Measurements from ENCODE around the gene SERPINA1. TPM values are rescaled to one million over a fixed set of nuclear protein-coding genes. Genes with fewer than 3 reads are reported as not detected.

SERPINA1 gene
- total RNA-seq, 1 experiment from 2014 or later: not detected

DNA sequence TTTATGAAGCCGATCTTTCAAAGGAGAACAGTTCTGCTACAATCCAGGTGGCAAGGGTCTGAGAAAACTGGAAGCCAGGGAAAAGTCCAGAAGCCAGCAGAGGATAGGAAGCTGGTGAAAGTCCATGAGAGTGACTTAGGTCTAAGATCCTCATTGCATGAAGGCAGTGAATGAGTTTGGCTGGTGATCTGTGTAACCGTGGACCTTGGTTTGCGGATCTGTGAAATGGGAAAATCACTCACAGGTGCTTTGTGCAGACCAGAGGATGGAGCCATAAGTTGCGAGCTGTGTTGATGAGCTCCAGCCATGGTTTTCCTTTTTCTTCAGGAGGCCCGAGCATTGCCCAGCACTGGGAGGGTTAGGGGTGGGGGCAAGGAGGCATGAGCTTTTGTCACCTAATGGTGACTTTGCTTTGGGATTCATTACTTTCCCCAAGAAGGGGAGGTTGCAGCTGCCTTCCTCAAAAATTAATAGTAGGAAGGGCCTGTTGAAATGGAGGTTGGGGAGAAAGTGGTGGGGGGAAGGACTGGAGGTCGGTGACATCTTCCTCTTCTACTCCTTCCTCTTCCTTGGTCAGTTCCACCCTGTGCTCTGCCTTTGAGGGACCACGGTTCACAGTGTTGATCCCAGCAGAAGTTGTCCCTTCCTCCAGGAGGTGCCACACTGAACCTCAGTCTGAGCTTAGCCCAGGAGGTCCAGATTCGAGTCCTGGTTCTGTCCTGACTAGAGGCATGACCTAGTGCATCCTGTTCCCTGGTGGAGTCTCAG lies 45.0 kb downstream of the SERPINA1 start:
- no peak overlapping the region for H2BK120ac ChIP-seq (ENCODE audit: low read depth, low read length, poor library complexity, severe bottlenecking)
- H3K4me3 Mint-ChIP-seq: no peak overlapping the region
- no peaks in the 10 kb centered on the region for H3K36me3 Mint-ChIP-seq (ENCODE audit: insufficient read depth in 1 of 3, low read depth in 3 of 3)
- no peaks in the 10 kb centered on the region for H3K27me3 ChIP-seq (ENCODE audit: insufficient read depth, low read length)
- no peak overlapping the region for H3K14ac ChIP-seq (ENCODE audit: insufficient read depth, low read length)
- H4K20me1 ChIP-seq (ENCODE audit: control insufficient read depth, insufficient read depth, insufficient read length): no peaks in the 10 kb centered on the region
- H3K18ac ChIP-seq (ENCODE audit: insufficient read length, low read depth, low read length): no peak overlapping the region
- no peaks in the 10 kb centered on the region; a peak in 1 of 5 replicates for H3K9me3 Mint-ChIP-seq
- no peak overlapping the region for H3K4ac ChIP-seq (ENCODE audit: low read depth, low read length)
- no peak overlapping the region for H3K23ac ChIP-seq (ENCODE audit: insufficient read length, low read depth, low read length)
- H4K91ac ChIP-seq (ENCODE audit: insufficient read length, low read depth, low read length): no peak overlapping the region
- H3T11ph ChIP-seq (ENCODE audit: low read length): no peak overlapping the region
- TF ChIP-seq, protein P1, sequence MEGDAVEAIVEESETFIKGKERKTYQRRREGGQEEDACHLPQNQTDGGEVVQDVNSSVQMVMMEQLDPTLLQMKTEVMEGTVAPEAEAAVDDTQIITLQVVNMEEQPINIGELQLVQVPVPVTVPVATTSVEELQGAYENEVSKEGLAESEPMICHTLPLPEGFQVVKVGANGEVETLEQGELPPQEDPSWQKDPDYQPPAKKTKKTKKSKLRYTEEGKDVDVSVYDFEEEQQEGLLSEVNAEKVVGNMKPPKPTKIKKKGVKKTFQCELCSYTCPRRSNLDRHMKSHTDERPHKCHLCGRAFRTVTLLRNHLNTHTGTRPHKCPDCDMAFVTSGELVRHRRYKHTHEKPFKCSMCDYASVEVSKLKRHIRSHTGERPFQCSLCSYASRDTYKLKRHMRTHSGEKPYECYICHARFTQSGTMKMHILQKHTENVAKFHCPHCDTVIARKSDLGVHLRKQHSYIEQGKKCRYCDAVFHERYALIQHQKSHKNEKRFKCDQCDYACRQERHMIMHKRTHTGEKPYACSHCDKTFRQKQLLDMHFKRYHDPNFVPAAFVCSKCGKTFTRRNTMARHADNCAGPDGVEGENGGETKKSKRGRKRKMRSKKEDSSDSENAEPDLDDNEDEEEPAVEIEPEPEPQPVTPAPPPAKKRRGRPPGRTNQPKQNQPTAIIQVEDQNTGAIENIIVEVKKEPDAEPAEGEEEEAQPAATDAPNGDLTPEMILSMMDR (conservative IDR thresholded peaks at IDR 0.05): no peak
- H4K8ac ChIP-seq (replicated peaks; ENCODE audit: insufficient read length, low read depth, low read length): no peak overlapping the region
- no peak overlapping the region for H3K56ac ChIP-seq (ENCODE audit: insufficient read length, low read depth, low read length)
- H3K79me1 ChIP-seq (ENCODE audit: insufficient read depth, low read depth, low read length, poor library complexity, severe bottlenecking): no peaks in the 10 kb centered on the region
- peak overlapping the region in 1 of 3 experiments; percentile 9; a peak in 1 of 7 replicates for H3K27ac Mint-ChIP-seq
- no peak overlapping the region for H2AFZ ChIP-seq (ENCODE audit: low read length)
- no peak overlapping the region for H3K27ac ChIP-seq (ENCODE audit: insufficient read length, low read depth, low read length)
- peaks cover 12% of the 10 kb centered on the region for H3K27me3 Mint-ChIP-seq (ENCODE audit: low read depth)
- no peaks in the 10 kb centered on the region for H3K79me2 ChIP-seq (ENCODE audit: insufficient read depth, low read length)
- WGBS (ENCODE audit: extremely low coverage, insufficient read length, low lambda C conversion rate): no CpG with 5 or more reads among the region's 8 CpGs
- H2AK5ac ChIP-seq (ENCODE audit: insufficient read length, low read length): no peak overlapping the region
- no peaks in the 10 kb centered on the region for H3K23me2 ChIP-seq (ENCODE audit: insufficient read length, low read depth, low read length, poor library complexity, severe bottlenecking)
- no peak overlapping the region for H3K9ac ChIP-seq (ENCODE audit: extremely low read depth, insufficient read length, low read length)
- no peak overlapping the region for H3K4me2 ChIP-seq (ENCODE audit: insufficient read depth, insufficient read length, low read length)
- DNase-seq: no peak
- no peaks in the 10 kb centered on the region for H3K9me3 ChIP-seq (ENCODE audit: control insufficient read depth, low read depth, low read length)
- no peak overlapping the region for H2BK15ac ChIP-seq (ENCODE audit: low read depth, low read length)
- H2BK12ac ChIP-seq (ENCODE audit: insufficient read length, low read depth, low read length): no peak overlapping the region
- H2BK5ac ChIP-seq (ENCODE audit: insufficient read length, low read length): no peak overlapping the region
- H4K5ac ChIP-seq (ENCODE audit: insufficient read length, low read depth, low read length): no peak overlapping the region
- no peaks in the 10 kb centered on the region for H3K4me1 ChIP-seq (ENCODE audit: insufficient read depth, low read length)
- no peaks in the 10 kb centered on the region for H3K4me1 Mint-ChIP-seq
- H2BK20ac ChIP-seq (ENCODE audit: low read depth, low read length, poor library complexity, severe bottlenecking): no peak overlapping the region

Measured in H9 (cell line).